ENCODE results near the gene ZNF318. TPM values are rescaled to one million over a fixed set of nuclear protein-coding genes. Genes with fewer than 3 reads are reported as not detected.

The ZNF318 gene
- total RNA-seq, 1 donor from 2014 or later = 11.2 TPM

DNA sequence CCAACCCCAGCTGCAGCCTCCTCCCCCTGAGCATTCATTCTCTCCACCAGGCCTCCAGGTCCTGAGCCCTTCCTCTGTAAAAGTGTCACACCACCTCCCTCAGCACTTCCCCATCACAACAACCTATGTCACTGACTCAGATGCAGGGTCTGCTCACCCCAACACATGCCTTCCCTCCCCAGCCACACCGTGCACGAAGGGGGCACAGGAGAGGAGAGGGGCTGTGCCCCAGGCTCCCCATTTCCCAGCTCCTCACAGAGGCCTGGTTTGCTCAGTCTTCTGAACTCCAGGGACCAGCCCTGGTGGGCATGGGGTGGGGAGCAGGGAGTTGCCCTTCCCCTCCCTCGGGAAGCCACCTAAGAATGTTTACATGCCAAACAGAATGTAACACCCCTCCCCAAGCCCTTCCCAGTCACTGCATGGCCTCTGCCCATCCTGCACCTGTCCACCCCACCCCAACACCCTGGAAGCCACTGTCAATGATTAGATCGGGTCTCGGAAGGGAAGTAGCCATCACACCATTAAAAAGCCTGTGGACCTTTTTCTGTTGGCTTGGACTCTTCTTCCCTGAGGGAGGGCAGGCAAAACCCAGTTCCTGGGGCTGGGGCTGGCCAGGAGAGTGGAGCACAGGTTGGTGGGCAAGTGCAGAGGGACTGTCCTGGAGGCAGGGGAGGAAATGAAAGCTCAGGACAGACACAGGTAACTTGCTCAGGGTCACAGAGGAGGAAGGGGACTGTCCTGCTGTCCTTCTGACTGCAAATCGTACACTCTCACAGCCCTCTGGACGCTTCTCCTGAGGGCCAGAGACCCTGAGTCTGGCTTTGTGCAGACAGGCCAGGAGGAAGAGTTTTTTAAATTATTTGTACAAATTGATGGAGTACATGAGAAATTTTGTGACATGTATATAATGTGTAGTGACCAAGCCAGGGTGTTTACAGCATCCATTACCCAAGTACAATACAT is 81.4 kb downstream of the ZNF318 start:
- TF ChIP-seq, protein P1, sequence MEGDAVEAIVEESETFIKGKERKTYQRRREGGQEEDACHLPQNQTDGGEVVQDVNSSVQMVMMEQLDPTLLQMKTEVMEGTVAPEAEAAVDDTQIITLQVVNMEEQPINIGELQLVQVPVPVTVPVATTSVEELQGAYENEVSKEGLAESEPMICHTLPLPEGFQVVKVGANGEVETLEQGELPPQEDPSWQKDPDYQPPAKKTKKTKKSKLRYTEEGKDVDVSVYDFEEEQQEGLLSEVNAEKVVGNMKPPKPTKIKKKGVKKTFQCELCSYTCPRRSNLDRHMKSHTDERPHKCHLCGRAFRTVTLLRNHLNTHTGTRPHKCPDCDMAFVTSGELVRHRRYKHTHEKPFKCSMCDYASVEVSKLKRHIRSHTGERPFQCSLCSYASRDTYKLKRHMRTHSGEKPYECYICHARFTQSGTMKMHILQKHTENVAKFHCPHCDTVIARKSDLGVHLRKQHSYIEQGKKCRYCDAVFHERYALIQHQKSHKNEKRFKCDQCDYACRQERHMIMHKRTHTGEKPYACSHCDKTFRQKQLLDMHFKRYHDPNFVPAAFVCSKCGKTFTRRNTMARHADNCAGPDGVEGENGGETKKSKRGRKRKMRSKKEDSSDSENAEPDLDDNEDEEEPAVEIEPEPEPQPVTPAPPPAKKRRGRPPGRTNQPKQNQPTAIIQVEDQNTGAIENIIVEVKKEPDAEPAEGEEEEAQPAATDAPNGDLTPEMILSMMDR (IDR thresholded peaks at IDR 0.05; ENCODE audit: insufficient read depth, low read length, poor library complexity, severe bottlenecking) = no peak
- H3K36me3 ChIP-seq (ENCODE audit: control insufficient read depth, insufficient read depth, low read length) = no peaks in the 10 kb centered on the region
- H3K4me3 ChIP-seq (ENCODE audit: low read depth, low read length) = no peak overlapping the region
- H3K27me3 ChIP-seq (ENCODE audit: control insufficient read depth, insufficient read depth, low read length) = peaks cover 39% of the 10 kb centered on the region
- no peak for DNase-seq (ENCODE audit: low read depth)

DNA sequence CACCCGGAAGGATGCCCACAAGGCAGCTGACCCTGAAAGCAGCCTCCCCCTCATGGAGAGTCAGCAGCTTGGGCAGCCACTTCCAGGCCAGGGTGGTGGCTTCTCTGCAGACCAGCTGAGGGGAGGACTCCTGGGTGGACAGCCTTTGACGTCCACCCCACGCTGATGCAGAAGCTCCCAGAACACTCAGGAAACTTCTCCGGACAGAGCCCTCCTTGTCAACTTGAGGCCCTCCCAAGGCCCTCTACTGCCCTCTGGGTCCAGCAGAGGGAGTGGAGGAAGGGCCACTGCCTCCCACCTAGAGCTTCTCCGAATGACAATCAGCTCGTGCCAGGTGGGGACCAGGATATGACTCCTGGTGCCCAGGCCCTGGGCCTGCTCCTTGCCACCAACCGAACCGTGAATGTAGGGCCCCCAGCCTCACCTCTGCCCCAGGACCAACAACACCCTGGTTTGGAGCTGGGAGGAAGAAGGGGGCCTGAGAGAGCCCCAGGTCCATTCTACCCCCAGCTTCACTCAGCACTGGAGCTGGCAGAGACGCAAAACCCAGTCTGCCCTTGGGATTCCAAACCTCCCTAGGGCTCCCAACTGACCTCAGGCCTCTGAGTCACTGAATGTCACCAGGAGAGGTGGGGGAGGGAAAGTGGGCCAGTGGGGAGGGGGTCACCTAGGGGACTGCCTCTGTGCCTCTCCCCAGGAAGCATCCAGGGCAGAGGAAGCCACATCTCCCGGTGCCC is 82.3 kb downstream of the ZNF318 start:
- TF ChIP-seq, protein P1 (IDR thresholded peaks at IDR 0.05; ENCODE audit: insufficient read depth, low read length, poor library complexity, severe bottlenecking) = no peak

DNA sequence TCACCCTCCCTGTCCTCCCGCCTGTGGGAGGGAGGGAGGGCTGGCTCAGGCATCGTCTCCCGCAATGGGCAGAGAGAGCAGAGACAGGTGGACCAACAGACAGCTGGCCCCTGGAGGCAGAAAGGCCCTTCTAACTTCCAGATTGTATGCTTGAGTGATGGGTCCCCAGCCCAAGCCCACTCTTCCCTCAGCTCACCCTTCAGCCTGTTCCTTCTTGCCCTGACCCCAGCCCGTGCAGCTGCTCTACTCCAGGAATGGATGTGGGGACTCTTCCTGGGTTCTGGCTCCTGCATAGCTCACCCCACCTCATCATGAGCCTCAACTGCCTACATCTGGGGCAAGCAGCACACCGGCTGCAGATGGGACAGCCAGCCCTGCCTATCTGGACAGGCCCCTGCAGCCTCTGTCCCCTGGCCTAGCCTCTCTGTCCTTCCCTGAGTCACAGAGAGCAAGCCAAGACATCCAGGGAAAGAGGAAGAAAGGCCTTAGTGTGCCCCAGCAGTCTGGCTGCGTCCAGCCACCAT is 82.9 kb downstream of the ZNF318 start:
- Histone ChIP-seq H3K36me3 (ENCODE audit: control insufficient read depth, insufficient read depth, low read length) (no peaks in the 10 kb centered on the region), H3K4me3 (ENCODE audit: low read depth, low read length) (no peak overlapping the region), H3K27me3 (ENCODE audit: control insufficient read depth, insufficient read depth, low read length) (peaks cover 44% of the 10 kb centered on the region)
- TF ChIP-seq, protein P1 (IDR thresholded peaks at IDR 0.05; ENCODE audit: insufficient read depth, low read length, poor library complexity, severe bottlenecking) = no peak
- no peak for DNase-seq (ENCODE audit: low read depth)

More for the DNA sequence above, 82.3 kb downstream of the ZNF318 start:
- no peak overlapping the region for H3K4me3 ChIP-seq (ENCODE audit: low read depth, low read length)
- no peak for DNase-seq (ENCODE audit: low read depth)
- H3K36me3 ChIP-seq (ENCODE audit: control insufficient read depth, insufficient read depth, low read length) = no peaks in the 10 kb centered on the region
- peaks cover 44% of the 10 kb centered on the region for H3K27me3 ChIP-seq (ENCODE audit: control insufficient read depth, insufficient read depth, low read length)

Other genes with a start within 250 kb of the ZNF318 start
- gene SRF, start 198.4 kb downstream of the ZNF318 start, total RNA-seq = 35.5 and 40.1 TPM in 2 replicates
- 32.8 and 41.1 TPM in 2 replicates for gene CUL9, start 187.5 kb downstream of the ZNF318 start, total RNA-seq
- 239 and 284 TPM in 2 replicates for gene DNPH1, start 140.2 kb downstream of the ZNF318 start, total RNA-seq
- gene TTBK1, start 126.2 kb downstream of the ZNF318 start, total RNA-seq = 0.41 and 0.67 TPM in 2 replicates
- gene SLC22A7, start 71.4 kb downstream of the ZNF318 start, total RNA-seq = not detected in 2 replicates
- gene CRIP3, start 60.8 kb downstream of the ZNF318 start, total RNA-seq = 0.67 TPM in 1 of 2 replicates, not detected in the other
- 24.9 and 26.9 TPM in 2 replicates for gene ABCC10, start 57.9 kb upstream of the ZNF318 start, total RNA-seq
- not detected in 2 replicates for gene DLK2, start 85.9 kb upstream of the ZNF318 start, total RNA-seq
- 31.7 and 42.7 TPM in 2 replicates for gene TJAP1, start 107.9 kb upstream of the ZNF318 start, total RNA-seq
- not detected in 2 replicates for gene LRRC73, start 140.7 kb upstream of the ZNF318 start, total RNA-seq
- 149 and 153 TPM in 2 replicates for gene YIPF3, start 147.3 kb upstream of the ZNF318 start, total RNA-seq
- gene POLR1C, start 147.4 kb upstream of the ZNF318 start, total RNA-seq = 36.7 and 46.8 TPM in 2 replicates
- gene XPO5, start 206.4 kb upstream of the ZNF318 start, total RNA-seq = 53.3 and 54.8 TPM in 2 replicates
- gene POLH, start 206.5 kb upstream of the ZNF318 start, total RNA-seq = 14.0 and 17.3 TPM in 2 replicates

Data from kidney epithelial cell (primary cell).